Measurements from ENCODE around the gene GPR31.

GRCh38 chr6:167108278-167108677 lies 49.5 kb downstream of the GPR31 start:
- TF ChIP-seq POLR2A (IDR thresholded peaks at IDR 0.05; ENCODE audit: low read depth, low read length) (no peak), MYC (IDR thresholded peaks at IDR 0.05; ENCODE audit: low read depth, low read length) (no peak), CTCF (IDR thresholded peaks at IDR 0.05; ENCODE audit: extremely low read depth in 1 of 2, insufficient read depth in 1 of 2, low read depth in 1 of 2, low read length in 2 of 2) (no peak), POLR2AphosphoS5 (IDR thresholded peaks at IDR 0.05; ENCODE audit: insufficient read depth, low read depth, low read length) (no peak), EZH2 (IDR thresholded peaks at IDR 0.05; ENCODE audit: borderline replicate concordance, low read depth, low read length, severe bottlenecking) (no peak), MAX (IDR thresholded peaks at IDR 0.05; ENCODE audit: insufficient read depth, insufficient read length) (no peak)
